Astrocyte of the spinal cord (primary cell): ENCODE measurements around the gene MEGF8.

ENCODE experiments used
- DNase-seq: peaks from one replicate; pipeline ENCODE4 v3.0.0; 2011; ENCODE audit warnings: low read depth, low spot score
- H3K4me3 ChIP-seq: 2 replicates; pipeline ENCODE4 v1.5.1; 2011; ENCODE audit warnings: low read depth, mild to moderate bottlenecking, low read length, moderate library complexity
- CTCF ChIP-seq: IDR thresholded peaks from 2 replicates; pipeline ENCODE4 v1.5.1; 2012; ENCODE audit warnings: low read depth, mild to moderate bottlenecking, low read length, inconsistent platforms
- in situ Hi-C: cut with HindIII; loops from 2 replicates; pipeline ENCODE4 v1.10.0; 2017; ENCODE audit warnings: low sequenced_read_pairs

Gene MEGF8

GRCh38 chr19:42378225-42379215 is 53.1 kb downstream of the MEGF8 start:
- H3K4me3 ChIP-seq: no peak overlapping the region
- DNase-seq: no peak
- in situ Hi-C loops: no loop called here
- no peak for TF ChIP-seq CTCF

- H3K4me3 ChIP-seq: no peak overlapping the region
- in situ Hi-C loops: no loop called here
- DNase-seq: no peak
- TF ChIP-seq CTCF: no peak
Measured at GRCh38 chr19:42380155-42380554, 54.7 kb downstream of the MEGF8 start.

GRCh38 chr19:42386974-42387707 is 61.7 kb downstream of the MEGF8 start:
- TF ChIP-seq CTCF: peak; percentile 56
- peak overlapping the region; percentile 36 for H3K4me3 ChIP-seq
- peak; percentile 29 for DNase-seq
- in situ Hi-C loops: no loop called here

- in situ Hi-C loops: no loop called here
- no peak for DNase-seq
- no peak overlapping the region for H3K4me3 ChIP-seq
- TF ChIP-seq CTCF: no peak
Measured at GRCh38 chr19:42388851-42389489, 63.5 kb downstream of the MEGF8 start.

GRCh38 chr19:42389899-42390298 is 64.5 kb downstream of the MEGF8 start, which contains the start of gene CNFN:
Gene CNFN, minus strand, starts transcription at chr19:42390297. Its CDS starts 1,260 bp downstream, at chr19:42389037.
- DNase-seq: no peak
- no peak for TF ChIP-seq CTCF
- H3K4me3 ChIP-seq: no peak within 1 kb of the TSS
- in situ Hi-C loops: no loop called here

- TF ChIP-seq CTCF: no peak
- in situ Hi-C loops: no loop called here
- no peak overlapping the region for H3K4me3 ChIP-seq
- DNase-seq: no peak
Measured at GRCh38 chr19:42392165-42392564, 66.7 kb downstream of the MEGF8 start.
